DMS 273 (cell line): ENCODE measurements around the gene SLC4A5.
"Not testable (repeated sequence)": the region's sequence is repeated elsewhere in the genome, so short reads cannot be mapped to it uniquely, and the experiment has no call there.

Experiments used
- DNase-seq: peaks from one replicate; lab custom pipeline; 2025; ENCODE audit not compliant: unreplicated experiment; lab: John Stamatoyannopoulos, UW

SLC4A5 gene

DNA sequence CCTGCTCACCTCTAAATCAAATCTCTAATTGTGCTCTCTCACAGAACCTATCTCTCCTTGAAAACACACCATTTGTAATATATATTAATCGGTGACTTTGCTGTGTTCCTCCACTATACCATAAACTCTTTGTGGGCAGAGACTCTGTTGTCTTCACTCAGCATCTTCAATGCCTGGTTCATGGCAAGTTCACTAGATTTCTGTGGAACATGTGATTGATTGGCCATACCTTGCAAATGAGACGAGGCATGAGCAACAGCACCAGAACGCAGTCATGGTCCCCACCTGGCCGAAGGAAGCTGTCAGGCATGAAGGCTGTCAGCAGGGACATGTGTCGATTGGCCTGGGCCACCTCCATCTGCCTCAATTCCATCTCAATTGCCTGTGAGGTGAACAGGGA is 25.3 kb upstream of the SLC4A5 start:
- DNase-seq: no peak

DNA sequence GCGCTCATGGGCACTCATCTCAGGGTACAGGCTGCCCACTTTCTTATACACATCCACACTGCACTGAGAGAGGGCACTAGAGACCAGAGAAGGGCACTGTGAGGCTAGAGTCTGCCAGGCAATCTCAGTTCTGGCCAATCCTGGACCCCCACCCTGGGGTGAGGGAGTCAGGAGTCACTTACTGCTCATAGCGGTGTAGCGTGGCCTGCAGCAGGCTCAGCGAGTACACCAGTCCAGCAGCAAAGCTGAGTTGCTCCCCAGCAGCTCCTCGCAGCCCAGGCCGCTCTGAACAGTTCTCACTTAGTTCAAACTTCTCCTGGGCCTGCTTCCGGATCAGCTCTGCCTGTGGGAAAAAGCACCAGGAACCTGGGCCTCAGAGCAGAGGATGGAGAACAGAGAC is 24.6 kb upstream of the SLC4A5 start:
- no peak for DNase-seq

- no peak for DNase-seq
These were observed 22.8 kb upstream of the SLC4A5 start for GRCh38 chr2:74366036-74366435.

DNA sequence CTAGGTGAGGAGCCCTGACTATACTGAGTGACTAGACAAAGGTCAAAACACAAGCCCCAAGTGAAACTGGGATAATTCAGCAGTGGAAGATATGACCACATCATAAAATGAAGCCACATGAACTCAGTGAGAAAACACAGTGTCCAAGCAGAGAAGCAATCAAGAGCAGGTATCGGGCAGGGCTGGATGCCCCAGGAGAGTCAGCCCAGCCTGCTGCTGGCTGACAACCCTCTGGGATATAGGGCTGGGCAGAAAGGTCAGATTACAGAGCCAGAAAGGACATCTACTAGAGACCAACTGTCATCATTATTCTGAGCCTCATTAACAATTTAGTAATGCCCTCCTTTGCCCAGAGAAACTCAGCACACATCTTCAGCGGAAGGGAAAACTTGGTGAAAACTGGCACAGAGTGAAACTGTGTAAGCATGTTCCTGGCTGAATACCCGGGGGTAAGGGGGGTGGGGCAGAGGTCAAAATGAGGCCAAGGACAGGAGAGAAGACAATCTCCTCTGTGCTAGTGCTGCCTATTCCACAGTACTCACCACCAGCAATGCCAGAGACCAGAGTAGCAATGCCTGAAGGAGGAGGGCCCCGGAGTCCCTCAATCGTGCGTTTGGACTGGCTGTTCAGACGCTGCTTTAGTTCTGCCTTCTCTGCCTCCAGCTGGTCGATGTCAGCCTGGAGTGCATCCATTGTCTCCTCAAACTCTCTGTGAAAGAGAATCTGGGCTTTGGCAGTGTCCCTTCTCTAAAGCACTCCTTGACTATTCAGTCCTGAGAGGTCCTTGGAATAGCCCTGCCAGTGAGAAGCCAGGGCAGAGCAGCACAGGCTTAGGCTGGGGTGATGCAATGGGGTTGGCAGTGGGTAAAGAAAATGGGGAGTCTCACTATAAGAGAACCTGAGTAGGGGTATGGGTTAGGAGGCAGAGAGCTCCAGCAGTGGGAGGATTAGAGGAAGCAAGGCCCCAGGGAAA is 21.6 kb upstream of the SLC4A5 start:
- no peak for DNase-seq

- DNase-seq: no peak
These were observed 18.1 kb upstream of the SLC4A5 start for GRCh38 chr2:74361327-74361726.

- no peak for DNase-seq
These were observed 14.4 kb upstream of the SLC4A5 start for GRCh38 chr2:74357627-74358026.

- DNase-seq: no peak
These were observed 6.7 kb upstream of the SLC4A5 start for GRCh38 chr2:74349889-74350288.

GRCh38 chr2:74347742-74348141 is 4.5 kb upstream of the SLC4A5 start:
- DNase-seq: no peak

- no peak for DNase-seq
These were observed 4.1 kb upstream of the SLC4A5 start for GRCh38 chr2:74347303-74347702.

GRCh38 chr2:74345272-74345943 is 2.2 kb upstream of the SLC4A5 start:
- DNase-seq: no peak

GRCh38 chr2:74336227-74336626 is 7.0 kb downstream of the SLC4A5 start:
- not testable (repeated sequence) for DNase-seq

GRCh38 chr2:74334931-74335333 is 8.3 kb downstream of the SLC4A5 start:
- DNase-seq: peak; percentile 90

DNA sequence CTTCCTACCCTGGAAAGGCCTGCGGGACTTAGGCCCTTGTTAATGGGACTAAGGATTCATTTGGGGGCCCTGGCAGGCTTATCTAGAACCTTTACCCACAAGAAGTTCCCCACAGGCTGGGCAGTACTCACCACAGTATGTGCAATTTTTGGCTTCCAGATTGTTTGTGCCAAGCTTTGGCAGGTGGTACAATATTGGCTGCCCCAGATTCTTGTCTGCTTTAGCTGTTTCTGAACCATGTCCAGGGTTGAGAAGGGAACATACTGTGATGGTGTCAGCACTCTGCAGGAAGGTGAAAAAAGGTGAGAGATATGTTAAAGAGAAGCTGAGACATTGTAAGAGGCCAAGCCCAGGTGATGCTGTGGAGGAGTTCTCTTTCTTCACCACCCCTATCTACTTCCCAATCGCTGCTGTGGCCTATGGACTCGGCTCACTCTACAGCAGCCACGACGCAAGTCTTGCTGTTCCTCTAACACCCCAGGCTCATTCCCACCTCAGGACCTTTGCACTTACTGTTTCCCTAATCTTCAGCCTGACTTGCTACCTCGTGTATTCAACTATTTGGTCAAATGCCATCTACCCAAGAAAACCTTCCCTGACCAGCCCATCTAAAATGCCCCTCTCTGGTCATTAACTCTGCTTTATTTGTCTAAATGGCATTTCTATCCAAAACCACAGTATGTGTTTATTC is 9.2 kb downstream of the SLC4A5 start:
- no peak for DNase-seq

DNA sequence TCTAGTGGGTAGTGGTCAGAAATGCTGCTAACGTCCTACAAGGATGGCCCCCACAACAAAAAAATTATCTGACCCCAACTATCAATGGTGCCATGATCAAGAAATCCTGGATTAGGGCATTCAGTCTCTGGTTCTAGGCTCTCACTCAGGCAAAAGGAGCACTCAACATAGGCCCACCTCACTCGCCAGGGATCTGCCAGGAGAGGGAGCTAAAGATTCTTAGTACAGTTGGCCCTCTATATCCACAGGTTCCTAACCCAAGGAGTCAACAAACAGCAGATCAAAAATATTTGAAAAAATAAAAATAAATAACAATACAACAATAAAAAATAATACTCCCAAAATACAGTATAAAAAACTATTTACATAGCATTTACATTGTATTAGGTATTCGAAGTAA is 10.0 kb downstream of the SLC4A5 start:
- peak; percentile 65 for DNase-seq

DNA sequence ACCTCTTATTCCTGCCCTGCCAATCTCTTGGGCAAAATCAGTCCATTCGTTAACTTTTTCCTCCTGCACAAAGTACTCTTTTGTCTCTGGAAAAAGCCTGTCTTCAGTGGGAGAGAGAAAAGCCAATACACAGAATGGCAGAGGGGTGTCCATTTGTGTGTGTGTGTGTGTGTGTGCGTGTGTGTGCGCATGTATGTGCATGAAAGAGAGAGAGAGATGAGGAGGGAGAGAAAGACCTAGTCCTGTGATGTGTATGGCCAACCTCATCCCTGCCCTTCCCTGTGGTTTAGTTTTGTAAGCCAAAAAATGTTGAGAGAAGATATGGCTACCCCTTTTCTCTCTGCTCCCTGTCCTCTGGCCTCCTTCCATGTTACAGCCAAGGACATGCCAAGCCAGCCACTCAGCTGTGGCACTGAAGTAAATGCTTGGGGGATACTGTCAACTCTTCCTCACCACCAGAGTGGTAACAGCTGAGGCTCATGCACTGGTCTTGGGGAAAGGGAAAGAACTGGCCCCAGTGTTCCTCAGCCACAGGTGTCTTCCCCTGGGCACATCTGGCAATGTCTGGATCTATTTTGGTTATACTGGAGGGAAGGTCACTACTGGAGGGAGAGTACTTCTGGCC is 10.6 kb downstream of the SLC4A5 start:
- no peak for DNase-seq

- DNase-seq: no peak
These were observed 14.6 kb downstream of the SLC4A5 start for GRCh38 chr2:74328573-74328972.

- DNase-seq: no peak
These were observed 15.1 kb downstream of the SLC4A5 start for GRCh38 chr2:74328074-74328473.

DNA sequence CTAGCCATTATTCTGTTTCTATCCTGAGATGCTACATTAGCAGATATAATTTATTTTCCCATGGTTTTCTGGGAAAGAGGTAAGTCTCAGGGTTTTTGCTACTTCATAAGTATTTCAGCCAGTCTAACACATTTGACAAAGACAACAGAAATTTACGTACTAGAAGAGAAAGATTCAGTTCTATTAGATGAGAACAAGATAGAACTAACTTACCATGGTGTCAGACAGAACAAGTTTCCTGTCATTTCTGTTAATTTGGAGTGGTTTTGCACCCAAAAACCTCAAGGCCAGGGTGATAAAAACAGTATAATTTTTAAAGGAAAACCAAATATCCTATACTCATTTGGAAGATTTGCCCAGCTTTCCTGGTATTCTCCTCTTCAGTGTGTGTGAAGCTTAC is 15.6 kb downstream of the SLC4A5 start:
- DNase-seq: no peak

DNA sequence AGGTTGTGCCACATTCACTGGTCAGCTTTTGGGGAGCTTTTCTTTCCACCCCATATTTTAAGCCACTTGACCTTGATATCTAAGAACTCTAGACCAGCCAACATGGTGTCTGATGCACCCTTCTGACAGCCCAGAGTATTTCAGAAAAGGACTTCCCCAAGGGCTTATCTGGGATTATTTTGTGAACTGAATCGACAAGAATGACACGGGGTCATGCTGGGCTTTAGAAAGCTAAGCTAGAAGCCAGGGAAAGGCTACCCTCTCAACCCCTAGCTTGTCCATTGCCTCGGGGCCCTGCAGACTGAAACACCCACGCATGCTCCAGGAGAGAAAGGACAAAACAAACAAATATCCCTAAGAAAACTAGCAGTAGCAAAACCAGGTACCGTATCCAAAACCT is 16.0 kb downstream of the SLC4A5 start:
- DNase-seq: no peak

- no peak for DNase-seq
These were observed 17.4 kb downstream of the SLC4A5 start for GRCh38 chr2:74325815-74326214.

DNA sequence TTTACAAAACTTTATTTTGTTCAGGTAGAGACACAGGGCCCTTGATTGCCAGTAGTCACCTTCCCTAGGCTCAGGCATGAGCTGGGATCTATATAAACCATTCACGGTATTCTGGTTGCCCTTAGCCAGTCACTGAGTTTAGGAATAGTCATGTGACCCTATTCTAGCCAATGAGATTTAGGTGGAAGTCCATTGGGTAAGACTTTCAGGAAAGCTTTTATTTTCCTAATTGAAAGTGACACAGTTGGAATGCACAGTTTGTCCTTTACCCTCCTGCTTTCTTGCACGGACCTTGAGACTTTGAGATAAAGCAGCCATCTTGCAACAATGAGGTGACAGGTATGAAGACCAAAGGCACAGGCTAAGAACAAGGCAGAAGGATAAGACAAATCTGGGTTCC is 21.5 kb downstream of the SLC4A5 start:
- DNase-seq: no peak
